SK-N-SH (cell line): ENCODE measurements around the gene NFIA. TPM values are rescaled to one million over a fixed set of nuclear protein-coding genes. Genes with fewer than 3 reads are reported as not detected.
A peak's percentile ranks its signal among the peaks of the same experiment; 100 is the strongest.

Experiments
- CTCF ChIA-PET: fragments of 300-600, 350-600 bp; formaldehyde crosslinking; extraction: SDS; loops from one replicate; lab custom pipeline; 2021; lab: Yijun Ruan, JAX
- POLR2A ChIA-PET: fragments of 350-600 bp; sonication (Branson Sonifier 250); formaldehyde crosslinking; extraction: SDS; loops from one replicate; lab custom pipeline; 2020; ENCODE audit warnings: antibody characterized with exemption, inconsistent platforms; lab: Yijun Ruan, JAX
- DNase-seq: peaks from one replicate; pipeline ENCODE4 v3.0.0; 2012
- H2AFZ ChIP-seq: fragments of 200-600 bp; sonication (generic); 2 replicates; pipeline ENCODE4 v1.8.1; 2016; ENCODE audit warnings: antibody characterized with exemption, mild to moderate bottlenecking, low read depth
- H3F3A ChIP-seq: fragments of 200-600 bp; sonication (generic); replicated peaks from 2 replicates; pipeline ENCODE3; 2016; ENCODE audit warnings: antibody characterized with exemption, mild to moderate bottlenecking; ENCODE audit not compliant: insufficient read depth
- H3K27ac ChIP-seq, 2 experiments: fragments of 200-500 bp in 1 of 2; fragments of 200-600 bp in 1 of 2; sonication (Bioruptor generic) in 1 of 2; sonication (generic), shearing (Covaris generic) in 1 of 2; 2 replicates each; pipeline versions ENCODE4 v1.5.1 to v1.6.1; 2014 to 2016; ENCODE audit warnings: low read depth in 2 of 2, inconsistent platforms in 1 of 2, low read length in 1 of 2, mild to moderate bottlenecking in 1 of 2, mixed read lengths in 1 of 2
- H3K27me3 ChIP-seq: fragments of 200-600 bp; sonication (generic), shearing (Covaris generic); 2 replicates; pipeline ENCODE4 v1.6.1; 2016; ENCODE audit warnings: mixed run types; ENCODE audit not compliant: insufficient read depth
- H3K36me3 ChIP-seq, 2 experiments: fragments of 200-500 bp in 1 of 2; fragments of 200-600 bp in 1 of 2; sonication (Bioruptor generic) in 1 of 2; sonication (generic) in 1 of 2; replicated peaks in 1 of 2; 2 replicates each; pipeline versions ENCODE3 to v1.5.1; 2014 to 2016; ENCODE audit warnings: low read length in 1 of 2, mild to moderate bottlenecking in 1 of 2; ENCODE audit not compliant: insufficient read depth in 2 of 2, control insufficient read depth in 1 of 2
- H3K4me1 ChIP-seq, 2 experiments: fragments of 200-500 bp in 1 of 2; fragments of 200-600 bp in 1 of 2; sonication (Bioruptor generic) in 1 of 2; sonication (generic), shearing (Covaris generic) in 1 of 2; 2 replicates each; pipeline versions ENCODE4 v1.5.1 to v1.6.1; 2014 to 2016; ENCODE audit warnings: low read depth in 1 of 2, low read length in 1 of 2, mixed run types in 1 of 2; ENCODE audit not compliant: insufficient read depth in 2 of 2, control insufficient read depth in 1 of 2
- H3K4me2 ChIP-seq: fragments of 200-600 bp; sonication (generic), shearing (Covaris generic); 2 replicates; pipeline ENCODE4 v1.6.1; 2017; ENCODE audit warnings: mixed run types
- H3K4me3 ChIP-seq, 2 experiments: fragments of 200-500 bp in 1 of 2; fragments of 200-600 bp in 1 of 2; sonication (Bioruptor generic) in 1 of 2; sonication (generic), shearing (Covaris generic) in 1 of 2; 2 replicates each; pipeline versions ENCODE4 v1.5.1 to v1.8.1; 2014 to 2016; ENCODE audit warnings: low read depth in 2 of 2, inconsistent platforms in 1 of 2, low read length in 1 of 2, mild to moderate bottlenecking in 1 of 2, mixed read lengths in 1 of 2, moderate library complexity in 1 of 2
- H3K79me2 ChIP-seq: fragments of 200-600 bp; sonication (generic); 2 replicates; pipeline ENCODE4 v1.8.1; 2017; ENCODE audit warnings: mild to moderate bottlenecking; ENCODE audit not compliant: insufficient read depth
- H3K9ac ChIP-seq: fragments of 200-600 bp; sonication (generic); 2 replicates; pipeline ENCODE4 v1.6.1; 2017; ENCODE audit warnings: mixed run types
- H3K9me2 ChIP-seq: fragments of 200-600 bp; sonication (generic); 2 replicates; pipeline ENCODE4 v1.6.1; 2017; ENCODE audit warnings: mixed run types
- H3K9me3 ChIP-seq: fragments of 200-600 bp; sonication (generic); 2 replicates; pipeline ENCODE4 v1.6.1; 2017; ENCODE audit warnings: mixed run types, mild to moderate bottlenecking, moderate library complexity
- H4K20me1 ChIP-seq: fragments of 200-600 bp; sonication (generic); 2 replicates; pipeline ENCODE4 v1.6.1; 2017; ENCODE audit warnings: mild to moderate bottlenecking, mixed run types; ENCODE audit not compliant: insufficient read depth
- CHD2 ChIP-seq: fragments of 150-350 bp; IDR thresholded peaks from 2 replicates; pipeline ENCODE4 v1.6.1; 2018; ENCODE audit warnings: low read length; ENCODE audit not compliant: partially characterized antibody
- CTCF ChIP-seq: fragments of 200-600 bp; sonication (generic); IDR thresholded peaks from 2 replicates; pipeline ENCODE4 v1.6.1; 2017; ENCODE audit warnings: antibody characterized with exemption, mild to moderate bottlenecking, moderate library complexity
- ELF1 ChIP-seq: IDR thresholded peaks from 2 replicates; pipeline ENCODE4 v1.4.0; 2012
- EP300 ChIP-seq, 2 experiments: IDR thresholded peaks; 2 replicates each; pipeline versions ENCODE4 v1.4.0 to v1.6.1; 2012; ENCODE audit warnings: borderline replicate concordance in 1 of 2, low read depth in 1 of 2, low read length in 1 of 2
- EZH2phosphoT487 ChIP-seq: fragments of 200-600 bp; sonication (generic); IDR thresholded peaks from 2 replicates; pipeline ENCODE4 v1.6.1; 2017; ENCODE audit warnings: low read depth, mixed run types, mild to moderate bottlenecking, antibody characterized with exemption, moderate library complexity, borderline replicate concordance
- FOSL2 ChIP-seq: IDR thresholded peaks from 2 replicates; pipeline ENCODE4 v1.4.0; 2012; ENCODE audit warnings: low read depth, mild to moderate bottlenecking, moderate library complexity, borderline replicate concordance
- FOXJ3 ChIP-seq: sonication (generic); formaldehyde crosslinking; IDR thresholded peaks from 2 replicates; pipeline ENCODE4 v1.5.1; 2020; ENCODE audit warnings: mild to moderate bottlenecking, missing genetic modification reagents
- FOXM1 ChIP-seq: IDR thresholded peaks from 2 replicates; pipeline ENCODE4 v1.4.0; 2012; ENCODE audit warnings: low read depth, mild to moderate bottlenecking
- JUND ChIP-seq: IDR thresholded peaks from 2 replicates; pipeline ENCODE4 v1.4.0; 2012
- MAX ChIP-seq: IDR thresholded peaks from 2 replicates; pipeline ENCODE4 v1.4.0; 2012; ENCODE audit warnings: low read depth
- MEF2A ChIP-seq: IDR thresholded peaks from 2 replicates; pipeline ENCODE4 v1.4.0; 2012; ENCODE audit warnings: low read depth, borderline replicate concordance
- NFIC ChIP-seq: IDR thresholded peaks from 2 replicates; pipeline ENCODE4 v1.4.0; 2012; ENCODE audit warnings: borderline replicate concordance
- NRF1 ChIP-seq: IDR thresholded peaks from 2 replicates; pipeline ENCODE4 v1.6.1; 2012; ENCODE audit warnings: low read depth, mild to moderate bottlenecking, low read length
- POLR2AphosphoS5 ChIP-seq: IDR thresholded peaks from 2 replicates; pipeline ENCODE4 v1.6.1; 2012; ENCODE audit warnings: low read depth, low read length
- RCOR1 ChIP-seq: fragments of 150-350 bp; IDR thresholded peaks from 2 replicates; pipeline ENCODE4 v1.6.1; 2017; ENCODE audit warnings: antibody characterized with exemption, low read length
- RFX5 ChIP-seq: IDR thresholded peaks from 2 replicates; pipeline ENCODE4 v1.6.1; 2012; ENCODE audit warnings: mild to moderate bottlenecking, improper control_type of control experiment, low read length
- RXRA ChIP-seq: IDR thresholded peaks from 2 replicates; pipeline ENCODE4 v1.4.0; 2012; ENCODE audit warnings: low read depth, mild to moderate bottlenecking, borderline replicate concordance
- SIN3A ChIP-seq: IDR thresholded peaks from 2 replicates; pipeline ENCODE4 v1.6.1; 2012; ENCODE audit warnings: low read depth, mild to moderate bottlenecking, low read length, moderate library complexity, borderline replicate concordance
- SMC3 ChIP-seq: IDR thresholded peaks from 2 replicates; pipeline ENCODE4 v1.6.1; 2012; ENCODE audit warnings: low read depth, low read length, improper control_type of control experiment
- TCF12 ChIP-seq: IDR thresholded peaks from 2 replicates; pipeline ENCODE4 v1.4.0; 2012
- TEAD4 ChIP-seq: IDR thresholded peaks from 2 replicates; pipeline ENCODE4 v1.4.0; 2012; ENCODE audit warnings: mild to moderate bottlenecking, borderline replicate concordance; ENCODE audit not compliant: insufficient read depth
- YY1 ChIP-seq: IDR thresholded peaks from 2 replicates; pipeline ENCODE4 v1.4.0; 2012; ENCODE audit warnings: low read depth, mild to moderate bottlenecking
- ZBTB33 ChIP-seq: IDR thresholded peaks from 2 replicates; pipeline ENCODE4 v1.4.0; 2012; ENCODE audit warnings: low read depth, borderline replicate concordance
- WGBS: methylation state at CpG from one replicate; pipeline ENCODE4 v1.1.6; 2017; ENCODE audit warnings: low lambda C conversion rate; 5-methylcytosine and 5-hydroxymethylcytosine counted together
- polyA plus RNA-seq, 3 experiments: library from polyadenylated mRNA; depleted of rRNA; stranded (reverse); fragments of >200 nt; gene quantifications; 2 replicates each; pipeline ENCODE4 v1.2.3, GENCODE V29; 2012
- TF ChIP-seq, protein P1 (sequence below): fragments of 150-350 bp; IDR thresholded peaks from 2 replicates; pipeline ENCODE4 v1.6.1; 2017; ENCODE audit warnings: antibody characterized with exemption, low read length, low read depth, borderline replicate concordance
- TF ChIP-seq, protein P2 (sequence below): IDR thresholded peaks from 2 replicates; pipeline ENCODE4; 2012

The NFIA gene
- polyA plus RNA-seq, 1 of the 3 experiments (the other 2 are of a cell fraction): 3.3 TPM

DNA sequence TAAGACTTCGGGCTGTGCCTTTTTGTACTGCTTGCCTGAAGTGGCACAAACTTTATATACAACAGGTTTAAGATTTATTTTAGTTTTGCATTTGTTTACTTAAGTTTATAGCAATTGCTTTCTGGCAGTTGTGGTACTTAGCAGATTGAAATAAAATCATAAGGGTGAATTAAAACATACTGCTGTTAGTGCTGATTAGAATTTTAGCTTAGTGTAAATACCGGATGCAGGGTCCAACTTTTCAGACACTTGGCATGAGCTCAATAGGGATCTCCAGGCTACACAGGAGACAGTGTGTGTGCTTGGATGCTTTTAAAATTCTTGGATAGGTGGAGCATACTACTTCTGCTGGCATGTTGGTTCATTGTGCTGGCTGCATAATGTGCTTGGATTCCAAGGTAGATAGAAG is 159.6 kb downstream of the NFIA start:
- no peak overlapping the region for H3K4me3 ChIP-seq
- H3F3A ChIP-seq: peaks cover 5% of the 10 kb centered on the region
- H2AFZ ChIP-seq: no peak overlapping the region
- H3K36me3 ChIP-seq: no peaks in the 10 kb centered on the region
- no peak overlapping the region for H3K4me2 ChIP-seq
- no peaks in the 10 kb centered on the region for H3K9me2 ChIP-seq
- no peak overlapping the region for H3K27ac ChIP-seq
- peaks cover 4% of the 10 kb centered on the region; the same call in 1 of the 2 replicates for H3K79me2 ChIP-seq
- no peak overlapping the region for H3K9ac ChIP-seq
- H3K27me3 ChIP-seq: no peaks in the 10 kb centered on the region
- DNase-seq: no peak
- ChIA-PET POLR2A (no interaction called here), CTCF (no interaction called here)
- H4K20me1 ChIP-seq: no peaks in the 10 kb centered on the region; the same call in 1 of the 2 replicates
- H3K9me3 ChIP-seq: peaks cover 4% of the 10 kb centered on the region; the same call in 1 of the 2 replicates
- TF ChIP-seq NFIC (no peak), RFX5 (no peak), POLR2AphosphoS5 (no peak), YY1 (no peak)
- TF ChIP-seq, protein P1, sequence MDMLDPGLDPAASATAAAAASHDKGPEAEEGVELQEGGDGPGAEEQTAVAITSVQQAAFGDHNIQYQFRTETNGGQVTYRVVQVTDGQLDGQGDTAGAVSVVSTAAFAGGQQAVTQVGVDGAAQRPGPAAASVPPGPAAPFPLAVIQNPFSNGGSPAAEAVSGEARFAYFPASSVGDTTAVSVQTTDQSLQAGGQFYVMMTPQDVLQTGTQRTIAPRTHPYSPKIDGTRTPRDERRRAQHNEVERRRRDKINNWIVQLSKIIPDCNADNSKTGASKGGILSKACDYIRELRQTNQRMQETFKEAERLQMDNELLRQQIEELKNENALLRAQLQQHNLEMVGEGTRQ: no peak
- 83% methylated on average over 2 of the region's 2 CpGs for WGBS
- peaks cover 3 to 6% of the 10 kb centered on the region in 2 experiments; a peak in 3 of 4 replicates for H3K4me1 ChIP-seq

DNA sequence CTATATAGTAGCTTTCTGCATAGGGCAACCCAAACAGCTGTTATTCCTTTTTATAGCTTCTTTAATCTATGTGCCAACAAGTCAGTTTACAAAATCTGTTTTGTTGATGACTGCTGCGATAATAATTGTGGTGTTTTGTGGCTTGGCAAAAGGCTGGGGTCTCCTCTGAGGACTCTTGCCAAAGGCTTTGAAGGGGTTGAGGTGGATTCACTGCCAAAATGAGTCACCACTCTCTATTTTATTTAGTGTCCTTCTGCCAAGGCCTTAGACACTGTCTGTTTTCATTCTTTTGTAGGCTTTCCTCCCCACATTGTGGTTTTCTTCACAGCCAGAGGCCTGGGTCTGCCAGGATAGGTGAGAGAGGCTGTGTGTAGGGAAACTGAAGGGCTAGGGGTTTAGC is 161.8 kb downstream of the NFIA start:
- CTCF ChIA-PET: interaction anchor here (0.7 kb wide), 1 partner anchor 55 kb away, joined by 3 read pairs; no protein-coding TSS in a partner anchor
- Histone ChIP-seq H3K4me1 (peaks cover 6 to 7% of the 10 kb centered on the region in 2 experiments; a peak in 2 of 4 replicates), H3K4me2 (no peak overlapping the region), H3K4me3 (no peak overlapping the region), H2AFZ (no peak overlapping the region), H3K36me3 (no peaks in the 10 kb centered on the region), H3F3A (peaks cover 5% of the 10 kb centered on the region), H3K27ac (no peak overlapping the region; a peak in 1 of 4 replicates), H3K79me2 (peaks cover 4% of the 10 kb centered on the region; the same call in 1 of the 2 replicates), H3K9me3 (peaks cover 4% of the 10 kb centered on the region; the same call in 1 of the 2 replicates), H3K27me3 (no peaks in the 10 kb centered on the region), H3K9me2 (no peaks in the 10 kb centered on the region), H4K20me1 (no peaks in the 10 kb centered on the region; the same call in 1 of the 2 replicates), H3K9ac (no peak overlapping the region)
- no peak for DNase-seq
- WGBS: 39% methylated on average over 1 of the region's 1 CpG
- POLR2A ChIA-PET: no interaction called here
- no peak for TF ChIP-seq CTCF
- peak in 1 of 2 experiments; percentile 52; a peak in 2 of 4 replicates for TF ChIP-seq EP300 (IDR thresholded peaks at IDR 0.05; ENCODE audit: borderline replicate concordance in 1 of 2, low read depth in 1 of 2, low read length in 1 of 2)
- peak; percentile 63; the same call in 1 of the 2 replicates for TF ChIP-seq MEF2A
- no peak for TF ChIP-seq SMC3
- TF ChIP-seq FOXM1: no peak
- no peak for TF ChIP-seq FOXJ3 (CRISPR knock-in tag)
- TF ChIP-seq MAX: no peak
- TF ChIP-seq TEAD4: peak; percentile 45; the same call in 1 of the 2 replicates
- no peak for TF ChIP-seq CHD2
- peak; percentile 70; the same call in 1 of the 2 replicates for TF ChIP-seq FOSL2
- no peak for TF ChIP-seq RCOR1
- TF ChIP-seq ELF1: no peak
- TF ChIP-seq RXRA: no peak
- TF ChIP-seq, protein P2, sequence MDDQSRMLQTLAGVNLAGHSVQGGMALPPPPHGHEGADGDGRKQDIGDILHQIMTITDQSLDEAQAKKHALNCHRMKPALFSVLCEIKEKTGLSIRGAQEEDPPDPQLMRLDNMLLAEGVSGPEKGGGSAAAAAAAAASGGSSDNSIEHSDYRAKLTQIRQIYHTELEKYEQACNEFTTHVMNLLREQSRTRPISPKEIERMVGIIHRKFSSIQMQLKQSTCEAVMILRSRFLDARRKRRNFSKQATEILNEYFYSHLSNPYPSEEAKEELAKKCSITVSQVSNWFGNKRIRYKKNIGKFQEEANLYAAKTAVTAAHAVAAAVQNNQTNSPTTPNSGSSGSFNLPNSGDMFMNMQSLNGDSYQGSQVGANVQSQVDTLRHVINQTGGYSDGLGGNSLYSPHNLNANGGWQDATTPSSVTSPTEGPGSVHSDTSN: peak; percentile 72
- peak; percentile 81 for TF ChIP-seq TCF12
- TF ChIP-seq NRF1: no peak
- no peak for TF ChIP-seq EZH2phosphoT487
- TF ChIP-seq SIN3A: no peak
- peak; percentile 77 for TF ChIP-seq JUND
- TF ChIP-seq ZBTB33: no peak
